Eye (tissue), 1 donor: ENCODE measurements around the gene SCN1B.

ENCODE experiments used
- DNase-seq: peaks from one replicate; pipeline ENCODE4 v3.0.0-alpha.2; 2015

The SCN1B gene

GRCh38 chr19:35079826-35080225 is 49.6 kb downstream of the SCN1B start:
- no peak for DNase-seq

GRCh38 chr19:35080613-35081170 is 50.4 kb downstream of the SCN1B start:
- DNase-seq: no peak

GRCh38 chr19:35081201-35081600 is 50.9 kb downstream of the SCN1B start:
- no peak for DNase-seq

GRCh38 chr19:35083691-35084508 is 53.6 kb downstream of the SCN1B start:
- DNase-seq: no peak

GRCh38 chr19:35084509-35084762 is 54.2 kb downstream of the SCN1B start:
- no peak for DNase-seq

- DNase-seq: no peak
These were observed 55.7 kb downstream of the SCN1B start for GRCh38 chr19:35085947-35086346.

- DNase-seq: no peak
These were observed 56.2 kb downstream of the SCN1B start for GRCh38 chr19:35086455-35086854.

GRCh38 chr19:35087393-35087792 is 57.1 kb downstream of the SCN1B start:
- DNase-seq: no peak

- DNase-seq: no peak
These were observed 58.1 kb downstream of the SCN1B start for GRCh38 chr19:35088131-35088913.

- no peak for DNase-seq
These were observed 59.3 kb downstream of the SCN1B start for GRCh38 chr19:35089554-35089953.
